ENCODE data around the gene DCTPP1. TPM values are rescaled to one million over a fixed set of nuclear protein-coding genes. Genes with fewer than 3 reads are reported as not detected.

Gene DCTPP1
- total and polyA plus RNA-seq, 9 of the 15 experiments (the other 6 are each of a cell fraction or from before 2014, with no cell fraction given), result 45.0 to 132 (median 80.6) TPM

DNA sequence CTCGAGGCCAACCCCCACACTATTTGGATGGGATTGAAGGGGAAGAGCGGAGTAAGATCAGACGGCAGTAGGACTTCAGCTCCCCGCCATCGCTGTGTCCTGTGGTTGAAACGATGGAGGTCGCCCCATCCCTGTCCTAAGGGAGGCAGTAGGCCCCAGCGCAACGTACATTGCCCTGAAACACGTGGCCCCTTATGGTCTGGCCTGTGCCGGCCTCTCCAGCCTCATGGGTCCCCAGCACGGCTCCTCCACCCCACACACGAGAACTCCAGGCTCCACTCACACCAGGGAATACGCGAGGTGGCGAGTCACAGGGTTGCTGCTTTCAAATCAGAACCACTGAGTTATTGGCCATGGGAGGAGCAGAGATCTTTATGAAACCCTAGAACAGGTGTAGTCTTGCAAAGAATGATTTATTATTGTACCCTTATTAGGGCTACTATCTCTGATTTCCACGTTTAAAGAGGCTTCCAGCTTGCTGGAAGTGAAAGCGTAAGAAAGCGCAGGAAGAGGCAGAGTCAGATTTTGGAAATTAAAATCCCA, 669 bp upstream of the DCTPP1 start (continued):
- TF ChIP-seq PHF8 (IDR thresholded peaks at IDR 0.05; ENCODE audit: borderline replicate concordance, low read length) (no peak), KDM5B (IDR thresholded peaks at IDR 0.05; ENCODE audit: insufficient replicate concordance, low read depth, low read length) (no peak), HOXB6 (CRISPR knock-in tag; IDR thresholded peaks at IDR 0.05; ENCODE audit: borderline replicate concordance) (no peak), GTF2B (IDR thresholded peaks at IDR 0.05; ENCODE audit: extremely low read depth, insufficient read length) (no peak), MBD2 (IDR thresholded peaks at IDR 0.05; ENCODE audit: borderline replicate concordance, low read depth) (no peak), MCM7 (IDR thresholded peaks at IDR 0.05) (no peak), ZNF644 (tag; IDR thresholded peaks at IDR 0.05; ENCODE audit: low read depth) (no peak), ZFP1 (CRISPR knock-in tag; IDR thresholded peaks at IDR 0.05) (no peak), BRF2 (IDR thresholded peaks at IDR 0.05; ENCODE audit: borderline replicate concordance, insufficient read depth, insufficient read length) (no peak), ZNF707 (CRISPR knock-in tag; conservative IDR thresholded peaks at IDR 0.05) (no peak), SRSF1 (IDR thresholded peaks at IDR 0.05; ENCODE audit: low read depth, low read length) (no peak), SMARCA4 (IDR thresholded peaks at IDR 0.05) (no peak; the same call in 1 of the 2 replicates), CHD7 (IDR thresholded peaks at IDR 0.05; ENCODE audit: low read depth, low read length) (no peak)
- TF ChIP-seq, protein P1, sequence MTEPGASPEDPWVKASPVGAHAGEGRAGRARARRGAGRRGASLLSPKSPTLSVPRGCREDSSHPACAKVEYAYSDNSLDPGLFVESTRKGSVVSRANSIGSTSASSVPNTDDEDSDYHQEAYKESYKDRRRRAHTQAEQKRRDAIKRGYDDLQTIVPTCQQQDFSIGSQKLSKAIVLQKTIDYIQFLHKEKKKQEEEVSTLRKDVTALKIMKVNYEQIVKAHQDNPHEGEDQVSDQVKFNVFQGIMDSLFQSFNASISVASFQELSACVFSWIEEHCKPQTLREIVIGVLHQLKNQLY (CRISPR knock-in tag; conservative IDR thresholded peaks at IDR 0.05), result no peak

Data from K562 (cell line).